Measurements from ENCODE around the gene PIK3R1. TPM values are rescaled to one million over a fixed set of nuclear protein-coding genes. Genes with fewer than 3 reads are reported as not detected.

Gene PIK3R1
- total and polyA plus RNA-seq, 4 donors: 6.8 to 222 (median 74.9) TPM

DNA sequence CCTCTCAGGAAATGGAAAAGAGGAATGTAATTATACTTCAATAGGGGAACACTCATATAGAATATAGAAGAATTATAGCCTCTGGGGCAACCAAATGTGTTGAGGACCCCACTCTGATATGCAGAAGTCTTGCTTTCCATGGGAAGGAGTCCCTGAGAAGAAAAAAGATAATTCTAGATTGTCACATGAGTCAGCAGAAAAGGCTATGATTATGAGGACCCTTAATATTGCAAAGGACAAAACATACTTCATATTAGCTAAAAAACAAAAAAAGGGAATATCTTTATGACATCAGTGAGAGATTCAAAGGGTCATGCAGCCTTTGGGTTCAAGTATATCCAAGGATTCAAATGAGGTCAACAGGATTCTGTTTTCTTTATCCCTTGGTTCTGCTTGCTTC is 119.5 kb downstream of the PIK3R1 start:
- Histone ChIP-seq H3K27me3 (ENCODE audit: control insufficient read depth in 3 of 3, insufficient read depth in 3 of 3, low read length in 2 of 3) (no peaks in the 10 kb centered on the region), H3K4me1 (ENCODE audit: control insufficient read depth in 5 of 5, insufficient read depth in 5 of 5, low read length in 5 of 5) (peaks cover 0 to 4% (median 2%) of the 10 kb centered on the region in 5 donors), H3K4me3 (no peak overlapping the region), H3K9me3 (ENCODE audit: control insufficient read depth in 4 of 4, insufficient read depth in 3 of 4, low read length in 3 of 4) (no peaks in the 10 kb centered on the region), H3K27ac (ENCODE audit: low read depth in 1 of 2, low read length in 1 of 2) (no peak overlapping the region), H3K9ac (ENCODE audit: insufficient read depth in 1 of 2, low read length in 2 of 2) (no peak overlapping the region), H3K36me3 (ENCODE audit: control insufficient read depth in 4 of 4, insufficient read depth in 4 of 4, low read length in 4 of 4) (no peaks in the 10 kb centered on the region)
- TF ChIP-seq, protein P1, sequence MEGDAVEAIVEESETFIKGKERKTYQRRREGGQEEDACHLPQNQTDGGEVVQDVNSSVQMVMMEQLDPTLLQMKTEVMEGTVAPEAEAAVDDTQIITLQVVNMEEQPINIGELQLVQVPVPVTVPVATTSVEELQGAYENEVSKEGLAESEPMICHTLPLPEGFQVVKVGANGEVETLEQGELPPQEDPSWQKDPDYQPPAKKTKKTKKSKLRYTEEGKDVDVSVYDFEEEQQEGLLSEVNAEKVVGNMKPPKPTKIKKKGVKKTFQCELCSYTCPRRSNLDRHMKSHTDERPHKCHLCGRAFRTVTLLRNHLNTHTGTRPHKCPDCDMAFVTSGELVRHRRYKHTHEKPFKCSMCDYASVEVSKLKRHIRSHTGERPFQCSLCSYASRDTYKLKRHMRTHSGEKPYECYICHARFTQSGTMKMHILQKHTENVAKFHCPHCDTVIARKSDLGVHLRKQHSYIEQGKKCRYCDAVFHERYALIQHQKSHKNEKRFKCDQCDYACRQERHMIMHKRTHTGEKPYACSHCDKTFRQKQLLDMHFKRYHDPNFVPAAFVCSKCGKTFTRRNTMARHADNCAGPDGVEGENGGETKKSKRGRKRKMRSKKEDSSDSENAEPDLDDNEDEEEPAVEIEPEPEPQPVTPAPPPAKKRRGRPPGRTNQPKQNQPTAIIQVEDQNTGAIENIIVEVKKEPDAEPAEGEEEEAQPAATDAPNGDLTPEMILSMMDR (IDR thresholded peaks at IDR 0.05; ENCODE audit: control extremely low read depth, extremely low read depth): no peak
- no peak for ATAC-seq (ENCODE audit: insufficient read depth, low FRiP score)
- no peak for DNase-seq

DNA sequence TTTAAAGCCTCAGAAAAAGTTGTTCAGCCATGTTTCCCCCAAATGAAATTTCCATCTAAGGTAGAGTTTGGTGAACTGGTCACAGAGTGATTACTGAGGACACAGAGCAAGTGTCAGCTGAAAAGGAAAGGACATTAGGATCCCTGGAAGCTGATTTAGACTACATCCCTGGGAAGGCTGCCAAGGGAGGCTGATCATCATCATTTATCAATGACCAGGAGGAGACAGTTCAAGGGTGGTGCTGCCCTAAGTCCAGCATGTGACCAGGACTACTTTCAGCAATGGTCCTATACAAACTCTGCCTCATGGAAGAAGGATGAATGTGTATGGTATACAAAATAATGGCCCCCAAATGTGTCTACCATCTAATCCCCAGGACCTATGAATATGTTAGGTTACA is 120.6 kb downstream of the PIK3R1 start:
- peaks cover 0 to 2% (median 0%) of the 10 kb centered on the region in 5 donors for H3K4me1 ChIP-seq (ENCODE audit: control insufficient read depth in 5 of 5, insufficient read depth in 5 of 5, low read length in 5 of 5)
- H3K36me3 ChIP-seq (ENCODE audit: control insufficient read depth in 4 of 4, insufficient read depth in 4 of 4, low read length in 4 of 4): no peaks in the 10 kb centered on the region
- no peak for DNase-seq
- ATAC-seq (ENCODE audit: insufficient read depth, low FRiP score): no peak
- no peak overlapping the region for H3K9ac ChIP-seq (ENCODE audit: insufficient read depth in 1 of 2, low read length in 2 of 2)
- TF ChIP-seq, protein P1 (IDR thresholded peaks at IDR 0.05; ENCODE audit: control extremely low read depth, extremely low read depth): no peak
- H3K27ac ChIP-seq (ENCODE audit: low read depth in 1 of 2, low read length in 1 of 2): no peak overlapping the region
- no peak overlapping the region for H3K4me3 ChIP-seq
- H3K27me3 ChIP-seq (ENCODE audit: control insufficient read depth in 3 of 3, insufficient read depth in 3 of 3, low read length in 2 of 3): no peaks in the 10 kb centered on the region
- no peaks in the 10 kb centered on the region for H3K9me3 ChIP-seq (ENCODE audit: control insufficient read depth in 4 of 4, insufficient read depth in 3 of 4, low read length in 3 of 4)

DNA sequence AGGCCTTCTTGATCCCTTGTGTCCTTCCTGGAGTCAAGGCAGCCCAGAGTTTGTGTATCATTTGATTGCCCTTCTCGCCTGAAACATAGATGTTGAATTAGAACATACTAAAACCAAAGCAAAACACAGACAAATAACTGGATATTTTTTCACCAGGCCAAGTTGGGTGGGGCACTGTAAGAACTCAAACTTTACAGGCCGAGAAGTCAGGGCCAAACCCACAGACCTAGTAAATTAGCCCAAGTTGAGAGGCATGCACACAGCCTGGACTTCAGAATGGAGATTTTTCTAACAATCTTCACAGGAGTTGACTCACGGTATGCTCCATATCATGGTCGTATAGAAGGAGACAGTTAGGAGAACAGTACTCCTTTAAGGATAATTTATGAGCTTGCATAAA is 121.7 kb downstream of the PIK3R1 start:
- TF ChIP-seq, protein P1 (IDR thresholded peaks at IDR 0.05; ENCODE audit: control extremely low read depth, extremely low read depth): no peak
- peaks cover 0 to 2% (median 0%) of the 10 kb centered on the region in 5 donors for H3K4me1 ChIP-seq (ENCODE audit: control insufficient read depth in 5 of 5, insufficient read depth in 5 of 5, low read length in 5 of 5)
- no peak for DNase-seq
- no peaks in the 10 kb centered on the region for H3K9me3 ChIP-seq (ENCODE audit: control insufficient read depth in 4 of 4, insufficient read depth in 3 of 4, low read length in 3 of 4)
- no peak for ATAC-seq (ENCODE audit: insufficient read depth, low FRiP score)
- no peaks in the 10 kb centered on the region for H3K36me3 ChIP-seq (ENCODE audit: control insufficient read depth in 4 of 4, insufficient read depth in 4 of 4, low read length in 4 of 4)
- no peak overlapping the region for H3K4me3 ChIP-seq
- H3K27ac ChIP-seq (ENCODE audit: low read depth in 1 of 2, low read length in 1 of 2): no peak overlapping the region
- H3K27me3 ChIP-seq (ENCODE audit: control insufficient read depth in 3 of 3, insufficient read depth in 3 of 3, low read length in 2 of 3): no peaks in the 10 kb centered on the region
- H3K9ac ChIP-seq (ENCODE audit: insufficient read depth in 1 of 2, low read length in 2 of 2): no peak overlapping the region
- 97% methylated on average over 4 of the region's 4 CpGs for WGBS, 2 donors

DNA sequence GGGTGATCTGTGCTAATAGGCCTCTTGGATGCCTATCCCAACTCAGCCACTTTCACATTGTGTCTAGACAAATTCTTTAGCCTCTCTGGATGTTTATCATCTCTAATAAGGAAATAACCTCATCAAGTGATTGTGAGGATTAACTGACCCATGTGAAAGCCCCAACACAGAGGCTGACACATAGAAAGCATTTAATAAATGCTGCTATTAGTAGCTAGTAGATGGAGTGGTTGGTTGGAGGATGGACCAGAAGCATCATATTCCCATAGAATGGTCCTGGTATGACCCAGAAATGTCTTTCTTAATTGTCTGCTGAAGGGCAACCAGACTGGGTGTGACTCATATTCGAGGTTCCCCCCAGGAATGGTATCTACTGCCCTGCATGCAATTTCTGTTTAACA is 124.4 kb downstream of the PIK3R1 start:
- H3K27me3 ChIP-seq (ENCODE audit: control insufficient read depth in 3 of 3, insufficient read depth in 3 of 3, low read length in 2 of 3): no peaks in the 10 kb centered on the region
- no peaks in the 10 kb centered on the region for H3K36me3 ChIP-seq (ENCODE audit: control insufficient read depth in 4 of 4, insufficient read depth in 4 of 4, low read length in 4 of 4)
- DNase-seq: no peak
- no peak overlapping the region for H3K9ac ChIP-seq (ENCODE audit: insufficient read depth in 1 of 2, low read length in 2 of 2)
- TF ChIP-seq, protein P1 (IDR thresholded peaks at IDR 0.05; ENCODE audit: control extremely low read depth, extremely low read depth): no peak
- no peak overlapping the region for H3K27ac ChIP-seq (ENCODE audit: low read depth in 1 of 2, low read length in 1 of 2)
- no peak overlapping the region for H3K4me3 ChIP-seq
- no peaks in the 10 kb centered on the region for H3K9me3 ChIP-seq (ENCODE audit: control insufficient read depth in 4 of 4, insufficient read depth in 3 of 4, low read length in 3 of 4)
- no peak for ATAC-seq (ENCODE audit: insufficient read depth, low FRiP score)
- peaks cover 0 to 9% (median 0%) of the 10 kb centered on the region in 5 donors for H3K4me1 ChIP-seq (ENCODE audit: control insufficient read depth in 5 of 5, insufficient read depth in 5 of 5, low read length in 5 of 5)
- WGBS, 2 donors: 66 to 90% methylated on average over 1 of the region's 1 CpG

Measured in lung (tissue), 12 donors.